Activated naive CD4-positive, alpha-beta T cell treated with anti-CD3 and anti-CD28 coated beads, Interleukin-2, amount 50 U/mL, for 16 hours (primary cell): ENCODE data around the gene EFHD1.
"Not testable (repeated sequence)": the region's sequence is repeated elsewhere in the genome, so short reads cannot be mapped to it uniquely, and the experiment has no call there.

ENCODE experiments used
- DNase-seq: peaks from one replicate; pipeline ENCODE4 v3.0.0-alpha.2; 2020

The EFHD1 gene

DNA sequence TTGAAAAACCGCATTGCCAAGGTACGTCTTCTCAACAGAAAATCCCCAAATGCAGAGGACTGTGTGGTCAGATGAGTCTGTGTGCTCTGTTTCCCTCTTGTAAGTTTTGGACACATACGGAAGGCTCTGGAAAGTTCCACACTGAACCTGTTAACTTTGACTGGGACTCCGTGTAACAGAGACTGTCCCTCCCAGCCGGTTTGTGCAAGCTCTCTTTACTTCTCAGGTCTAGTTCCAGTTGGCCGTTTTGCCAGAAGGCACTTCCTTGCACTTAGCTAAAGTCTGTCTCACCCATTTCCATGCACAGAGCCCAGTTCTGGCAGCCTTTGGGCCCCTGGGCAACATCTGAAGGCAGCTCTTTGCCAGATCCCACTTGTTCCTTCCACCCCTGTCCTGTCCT, 22.0 kb downstream of the EFHD1 start:
- no peak for DNase-seq

DNA sequence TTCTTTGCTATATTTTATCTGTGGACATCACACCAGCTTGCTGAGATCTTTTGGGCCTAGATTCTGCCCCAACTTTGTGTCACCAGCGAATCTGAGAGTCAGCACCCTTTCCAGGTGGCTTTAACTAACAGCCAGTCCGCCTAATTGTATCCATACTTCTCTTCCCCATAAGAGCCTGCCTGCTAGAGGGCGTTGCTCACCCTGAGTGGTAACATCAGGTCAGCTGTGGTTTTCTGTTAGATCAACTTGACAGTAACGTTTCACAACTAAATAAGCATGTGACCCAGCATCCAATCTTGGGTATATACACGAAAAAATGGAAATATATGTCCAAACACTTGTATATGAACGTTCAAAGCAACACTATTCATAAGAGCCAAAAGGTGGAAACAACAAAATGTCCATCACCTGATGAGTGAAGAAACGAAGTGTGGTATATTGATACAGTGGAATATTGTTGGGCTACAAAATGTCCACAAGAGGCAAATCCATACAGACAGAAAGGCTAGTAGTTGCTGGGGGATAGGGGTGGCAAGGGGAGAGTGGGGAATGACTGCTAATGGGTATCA, 24.9 kb downstream of the EFHD1 start:
- DNase-seq, result no peak

DNA sequence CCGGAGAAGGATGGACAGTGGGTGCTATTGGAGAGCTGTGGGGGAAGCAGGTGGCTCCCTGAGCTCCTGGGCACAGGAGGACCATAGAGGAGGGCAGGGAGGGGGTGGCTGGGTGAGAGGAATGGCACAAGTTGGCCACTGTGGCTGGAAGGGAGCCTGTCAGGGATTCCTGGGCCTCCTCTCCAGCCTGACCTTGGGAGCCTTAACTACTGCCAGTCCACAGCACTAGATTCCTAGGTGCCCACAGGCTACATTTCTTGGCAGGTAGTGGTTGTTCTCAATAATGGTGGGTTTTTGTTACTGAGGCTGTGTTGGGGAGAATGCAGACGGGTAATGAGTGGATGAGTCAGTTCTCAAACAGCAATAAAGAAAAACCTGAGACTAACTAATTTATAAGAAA, 26.0 kb downstream of the EFHD1 start:
- no peak for DNase-seq

DNA sequence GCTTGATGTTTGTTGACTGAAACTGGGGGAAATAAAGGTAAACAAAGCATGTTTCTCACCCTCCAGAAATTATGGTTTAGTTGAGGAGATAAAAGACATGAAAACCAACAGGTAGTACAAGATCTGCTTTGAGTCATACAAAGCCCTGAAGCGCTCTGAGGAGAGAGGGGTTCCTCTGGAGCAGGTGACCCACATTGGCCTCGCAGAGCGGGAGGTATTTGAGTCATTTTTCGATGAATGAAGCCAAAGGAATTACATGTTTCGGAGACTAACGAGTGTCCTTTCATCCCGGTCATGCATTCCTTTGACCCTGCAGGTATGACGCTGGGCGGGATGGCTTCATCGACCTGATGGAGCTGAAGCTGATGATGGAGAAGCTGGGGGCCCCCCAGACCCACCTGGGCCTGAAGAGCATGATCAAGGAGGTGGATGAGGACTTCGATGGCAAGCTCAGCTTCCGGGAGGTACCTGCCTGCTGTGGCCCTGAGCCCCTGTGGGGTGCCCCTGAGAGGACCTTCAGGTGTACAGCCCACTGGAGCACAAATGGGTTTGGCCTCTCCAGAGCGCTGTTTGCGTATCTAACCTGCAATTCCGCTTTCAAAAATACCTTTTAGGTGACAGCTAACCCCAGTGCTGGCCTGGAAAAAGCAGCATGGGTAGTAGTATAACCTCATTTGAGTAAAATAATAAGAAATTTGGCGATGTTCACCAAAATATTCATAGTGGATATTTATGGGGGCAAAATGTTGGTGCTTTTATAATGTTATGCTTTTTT, 29.3 kb downstream of the EFHD1 start:
- DNase-seq, result no peak

DNA sequence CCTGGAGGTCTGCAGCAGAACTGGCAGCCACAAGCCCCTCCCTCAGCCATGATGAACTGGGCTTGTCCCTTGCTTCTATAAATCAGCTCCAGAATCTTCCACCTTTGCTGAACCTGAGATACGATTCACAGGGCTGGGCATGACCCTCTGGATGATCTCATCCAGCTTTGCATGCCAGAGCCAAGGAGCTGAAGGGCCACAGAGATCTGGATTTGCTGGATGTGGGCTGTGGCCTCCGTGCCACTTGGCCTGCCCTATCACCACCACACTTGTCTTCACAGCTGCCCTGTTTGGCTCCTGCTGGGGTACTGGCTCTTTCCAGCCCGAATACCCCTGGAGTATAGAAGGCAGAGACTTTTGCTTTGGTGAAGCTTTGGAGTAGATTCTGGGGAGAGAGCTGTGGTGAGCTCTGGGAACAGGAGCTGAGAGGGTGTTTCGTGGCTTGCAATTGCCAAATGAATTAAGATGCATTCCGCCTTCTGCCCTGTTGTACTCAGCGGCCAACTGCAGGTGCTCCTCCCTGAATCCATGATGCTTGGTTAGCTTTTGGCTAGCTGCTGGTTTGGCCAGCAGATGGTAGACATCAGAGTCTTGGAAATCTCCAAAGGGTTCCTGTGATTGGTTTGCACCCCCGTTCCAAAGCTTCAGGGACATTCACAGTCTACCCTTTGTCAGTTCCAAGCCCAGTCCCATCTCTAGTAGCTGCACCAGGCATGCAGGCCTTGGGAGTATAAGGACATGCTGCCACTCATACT, 32.8 kb downstream of the EFHD1 start:
- DNase-seq, result no peak

DNA sequence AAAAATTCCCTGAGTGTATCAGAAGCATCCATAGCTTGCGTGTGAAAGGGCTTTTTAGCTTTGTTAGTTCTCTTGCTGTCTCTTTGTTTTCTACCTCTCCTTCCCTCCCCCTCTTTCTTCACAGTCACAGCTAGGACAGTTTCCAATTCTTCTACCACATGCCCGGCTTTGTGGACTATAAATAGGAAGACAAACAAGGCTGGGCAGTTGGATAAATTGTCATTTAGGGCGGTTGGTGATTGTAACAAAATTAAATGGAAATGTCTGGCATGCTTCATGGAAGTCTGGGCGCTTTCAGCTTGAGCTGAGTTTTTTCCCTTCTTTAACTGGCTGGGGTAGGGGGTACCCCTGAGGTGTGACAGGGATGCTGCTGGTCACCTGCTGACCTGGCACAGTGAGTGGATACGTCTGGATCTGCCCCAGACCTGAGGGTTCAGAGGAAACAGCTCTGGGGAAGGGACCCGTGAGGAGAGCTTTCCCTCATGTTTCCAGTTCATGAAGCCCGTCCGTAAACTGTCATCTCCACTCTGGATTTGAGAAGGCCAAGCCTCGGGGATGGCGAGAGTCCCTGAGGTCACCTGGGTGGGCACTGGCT, 34.7 kb downstream of the EFHD1 start:
- no peak for DNase-seq

DNA sequence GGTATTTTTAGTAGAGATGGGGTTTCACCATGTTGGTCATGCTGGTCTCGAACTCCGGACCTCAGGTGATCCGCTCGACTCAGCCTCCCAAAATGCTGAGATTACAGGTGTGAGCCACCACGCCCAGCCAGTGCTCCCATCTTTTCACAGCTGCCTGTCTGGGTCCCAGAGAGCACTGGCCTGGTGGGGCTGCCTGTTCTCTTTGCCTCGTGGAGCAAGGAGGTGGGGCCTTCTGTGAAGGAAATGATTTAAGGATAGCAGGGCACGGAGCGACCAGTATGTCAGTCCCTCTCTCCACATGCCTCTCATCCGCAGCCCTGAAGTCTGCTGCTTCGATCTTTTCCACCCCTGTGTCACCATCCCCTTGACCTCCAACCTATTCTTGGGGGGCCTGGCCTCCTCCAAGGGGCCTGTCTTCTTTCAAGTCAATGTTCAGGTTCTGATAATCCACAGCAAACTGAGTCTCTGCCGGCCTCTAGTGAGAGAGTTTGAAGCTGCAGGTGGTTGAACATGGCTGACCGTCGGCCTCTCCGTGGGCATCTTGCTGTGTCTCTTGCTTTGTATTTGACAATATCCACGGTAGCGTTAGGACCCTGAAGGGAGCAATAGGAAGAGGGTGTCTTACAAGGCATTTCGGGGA, 35.5 kb downstream of the EFHD1 start:
- DNase-seq, result no peak

DNA sequence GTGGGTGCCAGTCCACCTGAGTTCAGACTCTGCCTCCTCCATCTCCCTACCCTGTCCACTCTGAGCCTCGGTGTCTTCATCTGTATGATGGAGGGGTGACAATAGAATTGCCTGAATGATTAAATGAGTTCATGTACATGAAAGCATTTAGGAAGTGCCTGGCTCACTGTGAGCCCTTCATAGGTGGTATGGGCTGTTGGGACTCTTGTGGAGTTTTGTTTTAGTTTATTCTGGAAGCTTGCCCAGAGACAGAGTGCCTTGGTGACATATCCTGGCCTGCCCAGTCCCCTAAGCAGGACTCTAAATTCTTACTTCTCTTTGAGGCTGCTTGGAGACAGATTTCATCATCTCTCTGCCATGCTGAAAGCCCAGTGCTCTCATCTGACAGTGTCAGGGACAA, 39.2 kb downstream of the EFHD1 start:
- no peak for DNase-seq

DNA sequence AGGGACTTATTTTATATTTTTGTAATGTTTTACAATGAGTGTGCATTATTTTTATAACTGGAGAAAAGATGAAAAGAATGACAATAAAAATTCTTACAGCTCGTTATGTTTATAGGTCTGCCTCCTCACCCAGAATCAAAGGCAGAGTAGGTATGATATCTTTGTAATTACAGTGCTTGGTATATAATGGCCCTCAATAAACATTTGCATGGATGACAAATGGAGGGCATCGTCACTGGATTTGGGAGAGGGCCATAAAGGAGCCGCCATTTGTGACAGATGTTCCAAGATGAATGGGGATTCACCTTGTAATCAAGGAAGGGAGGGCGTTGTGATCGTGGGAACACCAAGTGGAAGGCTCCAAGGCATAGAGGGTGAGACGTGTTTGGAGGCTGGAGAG, 41.1 kb downstream of the EFHD1 start:
- no peak for DNase-seq

DNA sequence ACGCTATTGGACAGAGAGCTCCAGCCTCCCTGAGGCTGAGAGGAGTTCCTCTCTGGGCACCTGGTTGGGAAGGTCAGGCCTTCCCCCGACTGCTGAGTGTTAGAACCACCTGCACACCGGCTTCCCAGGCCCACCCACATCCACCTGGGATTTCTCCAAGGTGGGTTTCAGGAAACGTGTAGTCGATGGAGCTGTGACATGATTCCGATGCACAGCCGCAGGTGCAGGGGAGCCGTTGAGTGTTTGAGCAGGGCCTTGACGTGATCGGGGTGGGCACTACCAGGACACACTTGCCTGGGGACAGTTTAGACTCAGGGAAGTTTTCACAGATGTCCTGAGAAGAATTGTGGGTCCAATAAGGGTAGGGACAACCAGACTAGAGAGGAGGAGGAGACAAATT, 42.0 kb downstream of the EFHD1 start:
- no peak for DNase-seq

DNA sequence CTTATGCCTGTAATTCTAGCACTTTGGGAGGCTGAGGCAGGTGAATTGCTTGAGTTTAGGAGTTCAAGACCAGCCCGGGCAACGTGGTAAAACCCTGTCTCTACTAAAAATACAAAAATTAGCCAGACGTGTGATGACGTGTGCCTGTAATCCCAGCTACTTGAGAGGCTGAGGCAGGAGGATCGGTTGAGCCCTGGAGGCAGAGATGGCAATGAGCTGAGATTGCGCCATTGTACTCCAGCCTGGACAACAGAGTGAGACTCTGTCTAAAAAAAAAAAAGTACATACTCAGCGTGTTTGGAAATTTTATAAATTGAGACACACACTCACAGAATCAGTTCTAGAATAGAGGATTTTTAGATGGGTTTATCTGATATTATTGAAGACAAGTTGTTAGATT, 46.6 kb downstream of the EFHD1 start:
- no peak for DNase-seq

DNA sequence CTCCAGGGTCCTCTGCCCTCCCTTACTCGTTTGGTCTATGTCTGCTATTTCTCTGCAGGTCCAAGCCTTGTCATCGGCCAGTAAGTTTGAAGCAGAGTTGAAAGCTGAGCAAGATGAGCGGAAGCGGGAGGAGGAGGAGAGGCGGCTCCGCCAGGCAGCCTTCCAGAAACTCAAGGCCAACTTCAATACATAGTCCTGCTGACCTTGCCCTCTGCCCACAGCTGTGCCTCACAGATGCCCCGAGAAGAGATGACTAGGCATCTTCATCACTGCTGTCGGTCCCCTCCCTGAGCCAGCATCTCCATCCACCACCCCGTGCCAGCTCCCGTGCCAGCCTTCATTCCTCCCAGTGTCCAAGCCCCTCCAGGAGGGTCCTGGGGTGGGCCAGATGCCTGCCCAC, 48.1 kb downstream of the EFHD1 start:
- DNase-seq, result no peak

DNA sequence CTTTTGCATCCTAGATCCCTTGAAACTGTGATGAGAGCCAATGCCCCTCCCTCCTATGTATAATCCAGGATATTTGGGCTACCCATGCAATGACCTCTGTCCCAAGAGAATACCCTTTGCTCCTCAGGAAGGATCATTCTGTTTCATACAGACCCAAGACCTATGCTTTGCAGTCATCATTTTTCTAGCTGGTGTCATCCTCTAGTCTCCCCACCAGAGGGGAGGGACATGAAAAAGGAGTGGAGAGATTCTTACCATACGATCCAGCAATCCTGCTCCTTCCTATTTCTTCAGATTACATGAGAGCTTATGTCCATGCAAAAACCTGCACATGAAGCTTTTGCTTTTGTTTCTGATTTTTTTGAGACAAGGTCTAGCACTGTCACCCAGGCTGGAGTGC, 50.0 kb downstream of the EFHD1 start:
- no peak for DNase-seq

DNA sequence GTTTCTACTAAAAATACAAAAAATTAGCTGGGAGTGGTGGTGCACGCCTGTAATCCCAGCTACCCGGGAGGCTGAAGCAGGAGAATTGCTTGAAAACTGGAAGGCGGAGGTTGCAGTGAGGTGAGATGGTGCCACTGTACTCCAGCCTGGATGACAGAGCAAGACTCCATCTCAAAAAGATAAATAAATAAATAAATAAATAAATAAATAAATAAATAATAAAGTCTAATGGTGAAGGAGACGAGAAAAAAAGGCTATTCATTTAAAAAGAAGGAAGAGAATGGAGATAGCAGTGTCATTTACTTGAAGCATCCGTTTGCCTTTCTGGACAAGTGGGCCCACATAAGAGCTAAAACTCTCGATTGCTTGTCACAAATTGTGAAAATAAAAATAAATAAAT, 52.0 kb downstream of the EFHD1 start:
- DNase-seq, result not testable (repeated sequence)

DNA sequence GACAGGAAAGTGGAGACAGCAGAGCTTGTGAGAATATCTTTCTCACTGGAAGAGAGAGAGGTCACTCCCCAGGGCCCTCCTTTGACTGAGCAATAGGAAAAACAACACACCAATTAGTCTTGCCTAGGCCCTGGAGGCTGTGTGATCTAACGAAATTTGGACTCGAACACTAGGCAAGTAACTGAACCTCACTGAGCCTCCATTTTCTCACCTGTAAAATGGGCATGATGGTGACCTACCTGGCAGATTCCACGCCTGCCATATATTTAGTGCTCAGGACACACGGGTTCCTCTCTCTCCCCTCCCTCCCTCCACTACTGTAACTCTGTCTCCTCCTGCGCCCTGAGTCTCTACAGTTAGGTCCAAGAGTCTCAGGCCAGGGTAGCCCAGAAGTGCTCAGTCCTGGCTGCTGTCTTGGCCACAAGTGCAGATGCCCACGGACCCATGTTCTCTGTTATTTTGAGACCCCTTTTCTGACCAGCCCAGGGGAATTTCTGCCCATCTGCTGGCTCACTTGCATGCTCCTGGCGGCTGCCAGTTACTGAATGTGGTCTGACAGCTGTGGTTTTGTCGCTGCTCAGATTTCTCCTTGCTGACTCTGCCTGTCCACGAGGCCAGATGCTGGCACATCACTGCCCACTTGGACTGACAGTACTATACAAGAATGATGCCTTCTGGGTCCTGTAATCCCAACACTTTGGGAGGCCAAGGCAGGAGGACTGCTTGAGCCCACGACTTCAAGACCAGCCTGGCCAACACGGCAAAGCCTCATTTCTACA, 54.2 kb downstream of the EFHD1 start:
- no peak for DNase-seq

DNA sequence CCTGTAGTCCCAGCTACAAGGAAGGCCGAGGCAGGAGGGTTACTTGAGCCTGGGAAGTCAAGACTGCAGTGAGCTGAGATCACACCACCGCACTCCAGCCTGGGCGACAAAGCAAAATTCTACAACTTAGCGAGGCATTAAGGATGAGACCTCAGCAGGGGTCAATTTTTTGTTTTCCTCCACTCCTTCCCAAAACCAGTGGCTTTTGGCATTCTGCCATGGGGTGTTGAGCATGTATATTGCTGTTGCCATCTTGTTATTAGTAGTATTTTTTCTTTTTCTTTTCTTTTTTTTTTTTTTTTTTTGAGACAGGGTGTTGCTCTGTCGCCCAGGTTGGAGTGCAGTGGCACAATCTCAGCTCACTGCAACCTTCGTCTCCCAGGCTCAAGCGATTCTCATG, 54.8 kb downstream of the EFHD1 start:
- no peak for DNase-seq

DNA sequence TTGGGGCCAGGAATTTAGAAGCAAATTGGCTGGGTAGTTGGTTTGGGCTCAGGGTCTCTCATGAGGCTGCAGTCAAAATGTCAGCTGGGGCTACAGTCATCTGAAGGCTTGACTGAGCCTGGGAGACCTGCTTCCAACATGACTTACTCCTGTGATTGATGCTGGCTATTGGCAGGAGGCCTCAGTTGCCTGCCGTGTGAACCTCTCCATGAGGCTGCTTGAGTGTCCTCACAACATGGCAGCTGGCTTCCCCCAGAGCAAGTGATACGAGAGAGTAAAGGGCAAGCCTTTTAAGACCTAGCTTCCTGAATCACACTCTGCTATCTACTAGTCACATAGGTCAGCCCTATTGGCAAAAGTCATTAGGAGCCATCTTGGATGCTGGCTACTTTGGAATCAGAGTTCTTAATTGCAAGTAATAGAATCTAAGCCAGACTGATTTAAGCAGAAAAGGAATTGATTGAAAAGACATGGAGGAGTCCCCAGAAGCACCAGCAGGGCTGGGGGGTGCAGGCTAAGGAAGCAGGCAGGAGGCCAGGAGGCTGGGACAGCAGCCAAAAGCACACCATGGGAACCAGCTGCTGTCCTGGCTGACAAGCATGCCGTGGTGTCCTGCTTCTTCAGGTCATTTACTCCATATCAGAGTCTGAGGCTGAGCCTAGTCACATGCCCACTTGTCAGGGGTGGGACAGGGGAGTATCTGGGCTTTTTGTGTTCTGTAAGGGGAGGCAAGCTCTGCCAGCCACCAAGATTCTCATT, 55.9 kb downstream of the EFHD1 start:
- no peak for DNase-seq

DNA sequence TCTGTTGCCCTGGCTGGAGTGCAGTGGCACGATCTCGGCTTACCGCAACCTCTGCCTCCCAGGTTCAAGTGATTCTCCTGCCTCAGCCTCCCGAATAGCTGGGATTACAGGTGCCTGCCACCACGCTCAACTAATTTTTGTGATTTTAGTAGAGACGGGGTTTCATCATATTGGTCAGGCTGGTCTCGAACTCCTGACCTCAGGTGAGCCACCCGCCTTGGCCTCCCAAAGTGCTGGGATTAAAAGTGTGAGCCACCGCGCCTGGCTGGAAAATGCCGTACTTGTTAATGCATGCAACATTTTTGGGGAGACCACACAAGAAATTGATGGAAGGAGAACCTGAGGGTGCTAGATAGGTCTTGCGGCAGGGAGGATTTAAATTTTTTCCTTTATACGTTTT, 57.7 kb downstream of the EFHD1 start:
- not testable (repeated sequence) for DNase-seq

DNA sequence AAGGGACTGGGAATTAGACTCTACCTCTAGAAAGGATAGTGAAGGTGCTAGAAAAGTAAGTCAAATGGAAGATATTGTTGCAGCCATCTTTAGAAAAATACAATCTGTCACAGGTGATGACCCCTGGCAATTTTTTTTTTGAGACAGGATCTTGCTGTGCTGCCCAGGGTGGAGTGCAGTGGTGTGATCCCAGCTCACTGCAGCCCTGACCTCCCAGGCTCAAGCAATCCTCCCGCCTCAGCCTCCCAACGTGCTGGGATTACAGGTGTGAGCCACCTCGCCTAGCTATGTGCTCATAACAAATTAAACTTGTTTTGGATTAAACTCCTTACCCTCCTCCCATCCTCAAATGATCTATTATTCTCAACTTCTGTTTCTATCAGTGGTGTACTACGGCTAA, 59.9 kb downstream of the EFHD1 start:
- DNase-seq, result no peak

DNA sequence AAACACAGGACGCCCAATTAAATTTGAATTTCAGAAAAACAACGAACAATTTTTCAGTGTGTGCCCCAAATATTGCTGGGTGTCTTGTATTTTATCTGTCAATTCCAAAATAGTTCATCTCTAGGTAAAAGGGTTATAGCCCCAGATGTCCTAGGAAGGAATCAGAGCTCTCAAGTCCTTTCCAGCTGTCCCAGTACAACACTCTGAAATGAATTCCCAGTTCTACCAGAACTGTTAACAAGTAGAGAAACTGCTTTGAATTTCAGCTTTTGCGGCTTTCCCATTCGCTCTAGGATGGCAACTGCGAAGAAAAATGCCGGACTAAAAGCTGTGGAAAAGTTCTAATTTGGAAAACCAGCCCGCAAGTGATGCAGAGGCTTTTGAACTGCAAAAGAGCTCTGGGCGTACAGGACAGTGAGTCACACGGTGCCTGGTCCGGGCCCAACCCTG, 63.2 kb downstream of the EFHD1 start:
- no peak for DNase-seq

DNA sequence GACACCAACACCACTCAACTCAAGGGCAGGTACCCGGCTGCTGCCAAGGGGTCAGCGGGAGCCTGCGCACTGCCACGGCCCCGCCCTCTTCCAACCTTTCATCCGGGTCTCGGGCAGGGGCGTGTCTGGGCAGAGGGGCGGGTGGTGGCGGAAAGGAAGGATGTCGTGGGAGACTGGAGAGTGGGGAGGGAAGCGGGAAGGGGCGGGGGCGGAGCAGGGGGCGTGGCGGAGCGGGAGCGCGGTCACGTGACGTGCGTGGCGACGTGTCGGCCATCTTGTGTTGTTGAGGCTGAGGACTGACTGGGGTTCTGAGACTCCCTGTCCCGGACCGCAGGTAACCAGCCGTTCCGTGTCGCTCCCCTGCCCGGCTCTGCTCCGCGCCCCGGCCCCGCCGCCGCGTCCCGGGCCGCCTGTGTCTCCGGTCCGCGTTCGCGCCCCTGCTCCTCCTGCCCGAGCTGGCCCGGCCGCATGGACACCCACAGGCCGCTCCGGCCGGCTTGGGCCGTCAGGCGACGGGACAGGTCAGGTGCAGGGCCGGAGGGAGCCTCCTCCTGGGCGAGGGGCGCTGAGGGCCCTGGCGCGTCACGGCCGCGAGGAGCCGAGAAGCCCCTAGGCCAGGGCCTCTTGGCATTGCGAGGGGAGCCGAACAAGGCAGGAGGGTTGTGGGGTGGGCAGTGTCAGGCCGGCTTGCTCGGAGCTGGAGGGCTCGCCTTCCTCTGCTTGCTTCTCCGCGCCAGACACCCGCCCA, 63.8 kb downstream of the EFHD1 start, which contains the start of gene GIGYF2:
TSS of gene GIGYF2 (plus strand) at position 273 of the 748 bp plus-strand sequence. CDS start 37,867 bp downstream, outside the sequence.
- peak; percentile 92 for DNase-seq
